Occipital lobe (tissue), 3 donors: ENCODE data around the gene UBLCP1. TPM values are rescaled to one million over a fixed set of nuclear protein-coding genes. Genes with fewer than 3 reads are reported as not detected.

ENCODE experiments used
- DNase-seq: peaks from one replicate; lab custom pipeline; 2025; lab: John Stamatoyannopoulos, UW
- small RNA-seq: library from RNA; depleted of rRNA; stranded (forward); fragments of <200 nt; gene quantifications from one replicate; pipeline ENCODE3, GENCODE V24; 2014
- total RNA-seq: library from RNA; depleted of rRNA; stranded (reverse); fragments of >200 nt; gene quantifications from one replicate; pipeline ENCODE4 v1.2.3, GENCODE V29; 2014

The UBLCP1 gene
- total RNA-seq, 1 donor from 2014 or later = 14.0 TPM

DNA sequence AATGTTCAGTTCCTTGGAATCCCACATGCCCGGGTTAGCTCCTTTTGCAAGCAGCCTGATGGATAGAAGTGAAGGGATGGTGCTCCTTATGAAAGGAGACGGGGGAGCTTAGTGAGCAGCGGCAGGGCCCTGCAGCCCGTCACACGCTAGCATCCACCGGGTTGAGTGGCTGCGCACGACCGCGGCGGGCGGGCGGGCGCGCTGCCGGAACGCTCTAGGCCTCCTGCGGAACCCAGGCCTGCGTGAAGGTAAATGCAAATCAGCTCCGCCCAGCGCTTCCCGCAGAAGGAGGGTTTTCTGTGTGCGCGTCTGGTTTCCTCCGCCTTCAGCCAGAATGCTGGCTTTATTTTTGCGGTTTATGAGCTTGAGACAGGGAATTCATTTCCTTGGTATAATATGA lies 47.4 kb downstream of the UBLCP1 start:
- no peak for DNase-seq

DNA sequence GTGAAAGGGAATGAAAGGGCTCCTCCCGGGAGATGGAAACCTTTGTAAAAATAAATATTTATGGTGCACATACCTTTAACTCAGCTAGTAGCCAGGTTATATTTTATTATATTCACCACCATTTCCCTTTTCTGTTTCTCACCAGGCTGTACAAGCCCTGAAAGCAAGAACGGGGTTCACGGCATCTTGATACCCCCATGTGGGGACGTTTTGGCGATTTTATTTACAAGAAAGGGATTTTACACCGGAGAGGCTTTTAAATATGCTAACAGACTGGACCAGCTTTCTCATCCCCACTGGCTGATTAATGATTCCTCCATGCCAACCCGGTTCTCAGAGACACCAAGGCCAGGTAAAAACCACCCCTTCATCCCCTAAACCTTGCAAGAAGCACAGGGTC lies 48.0 kb downstream of the UBLCP1 start:
- DNase-seq = no peak

DNA sequence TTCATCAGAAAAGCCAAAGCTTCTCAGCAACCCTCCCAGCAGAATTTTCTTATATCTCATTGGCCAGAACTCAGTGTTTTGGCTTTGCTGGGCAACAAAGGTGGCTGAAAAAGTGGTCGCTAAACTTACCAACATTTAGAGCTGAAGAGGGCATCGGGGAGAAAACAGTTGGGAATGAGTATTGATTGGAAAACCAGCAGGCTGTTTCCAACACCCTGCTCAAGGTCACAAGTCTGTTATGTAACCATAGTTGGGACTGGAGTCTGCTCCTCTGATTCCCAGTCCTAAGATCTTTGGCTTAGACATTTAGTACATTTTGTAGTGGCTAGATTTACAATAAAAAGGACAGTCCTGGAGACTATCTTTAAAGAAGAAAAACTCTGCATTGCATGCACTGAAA lies 50.1 kb downstream of the UBLCP1 start:
- DNase-seq = no peak

DNA sequence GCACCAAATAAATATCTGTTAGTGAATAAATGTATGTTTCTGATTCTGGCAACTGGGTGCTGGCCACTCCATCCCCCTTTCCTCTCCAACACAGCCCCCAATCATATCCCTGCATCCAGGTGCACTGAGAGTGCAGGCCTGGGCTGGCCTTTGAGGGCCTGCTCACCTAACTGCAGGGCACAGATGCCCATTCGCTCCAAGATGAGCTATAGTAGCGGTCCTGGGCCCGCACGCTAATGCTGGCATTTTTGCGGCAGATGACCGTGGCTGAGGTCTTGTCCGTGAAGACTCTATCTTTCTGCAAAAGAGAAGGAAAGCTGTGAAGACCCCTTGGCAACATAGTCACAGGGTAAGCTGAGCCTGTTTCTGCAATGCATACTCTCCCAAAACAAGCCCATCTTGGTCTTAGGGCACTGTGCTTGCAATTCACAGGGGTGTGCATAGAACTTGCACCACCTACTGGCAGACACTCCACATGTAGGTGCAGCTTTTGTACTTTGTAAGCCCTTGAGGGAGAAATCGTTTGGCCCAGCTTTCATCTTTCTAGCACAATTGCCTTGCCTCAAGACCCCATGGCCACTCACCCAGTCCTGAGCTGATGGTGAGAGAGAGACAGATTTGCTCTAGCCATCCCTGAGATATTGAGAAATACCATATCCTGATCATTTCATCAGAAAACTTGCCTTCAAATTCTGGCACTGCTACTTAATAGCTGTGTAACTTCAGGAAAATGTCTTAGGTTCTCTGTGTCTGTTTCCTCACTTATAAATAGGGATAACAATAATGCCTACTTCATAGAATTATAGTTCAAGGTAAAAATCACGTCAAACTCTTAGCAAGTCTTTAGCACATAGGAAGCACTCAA lies 53.7 kb downstream of the UBLCP1 start:
- DNase-seq = no peak

DNA sequence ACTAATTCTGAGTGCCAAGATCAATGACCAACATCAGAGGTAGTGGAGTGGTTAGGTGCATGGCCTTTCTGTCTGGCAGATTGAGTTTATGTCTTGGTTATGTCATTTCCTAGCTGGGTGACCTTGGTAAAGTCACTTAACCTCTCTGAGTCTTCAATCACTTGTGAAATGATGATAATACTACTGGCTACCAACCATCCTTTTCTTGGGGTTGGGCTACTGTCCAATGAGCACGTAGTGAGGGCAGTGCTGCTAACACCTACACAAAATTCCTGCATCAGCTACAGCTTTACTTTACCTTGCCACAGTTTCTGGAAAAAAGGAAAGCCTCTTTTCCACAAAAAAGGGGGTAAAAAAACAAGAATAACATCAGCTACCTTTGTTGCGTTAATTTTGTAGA lies 54.8 kb downstream of the UBLCP1 start:
- DNase-seq = no peak

DNA sequence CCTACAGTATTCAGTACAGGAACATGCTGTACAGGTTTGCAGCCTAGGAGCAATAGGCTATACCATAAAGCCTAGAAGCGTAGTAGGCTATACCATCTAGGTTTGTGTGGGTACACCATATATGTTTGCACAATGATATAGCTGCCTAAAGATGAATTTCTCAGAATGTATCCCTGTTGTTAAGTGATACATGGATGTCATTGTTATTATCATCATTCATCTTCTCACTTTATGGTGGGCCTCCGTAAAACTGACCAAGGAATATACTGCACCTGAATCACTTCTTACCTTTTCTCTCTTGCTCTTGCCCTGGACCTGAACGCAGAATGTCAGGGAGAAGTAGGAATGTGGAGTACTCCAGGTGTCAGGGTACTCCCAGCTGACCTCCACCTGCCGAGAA lies 55.4 kb downstream of the UBLCP1 start:
- DNase-seq = no peak

DNA sequence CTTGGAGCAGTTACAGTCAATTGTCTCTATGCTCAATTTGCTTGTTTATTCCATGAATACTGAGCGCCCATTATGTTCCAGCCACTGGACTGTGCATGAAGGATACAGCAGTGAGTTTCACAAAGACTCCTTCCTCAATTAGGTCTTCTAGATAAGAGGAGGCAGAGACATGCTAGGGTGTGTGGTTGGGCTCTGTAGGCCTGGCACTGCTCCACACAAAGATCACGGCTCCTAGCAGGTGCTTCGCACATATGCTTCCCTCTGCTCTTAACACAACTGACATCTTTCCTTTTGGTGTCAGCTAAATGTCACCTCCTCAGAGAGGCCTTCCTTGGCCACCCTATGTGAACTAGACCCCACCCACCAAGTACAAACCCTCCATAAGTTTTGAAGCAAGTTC lies 56.3 kb downstream of the UBLCP1 start:
- no peak for DNase-seq

DNA sequence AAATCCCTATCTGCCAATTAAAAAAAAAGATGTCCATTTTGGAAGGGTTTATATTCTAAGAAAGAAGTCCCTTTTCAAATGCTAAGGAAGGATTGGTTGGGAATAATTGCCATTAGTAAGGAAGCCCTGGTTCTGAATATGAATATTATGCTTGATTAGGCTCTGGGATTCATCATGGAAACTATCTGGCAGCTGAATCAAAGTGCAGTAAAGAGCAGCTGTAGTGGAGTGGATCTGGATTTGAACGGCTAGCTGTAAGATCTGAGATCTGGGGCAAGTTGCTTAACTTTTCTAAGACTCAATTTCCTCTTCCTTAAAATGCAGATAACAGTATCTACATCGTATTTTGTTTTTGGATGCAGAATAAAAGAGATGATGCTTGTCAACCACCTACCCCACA lies 56.7 kb downstream of the UBLCP1 start:
- no peak for DNase-seq

DNA sequence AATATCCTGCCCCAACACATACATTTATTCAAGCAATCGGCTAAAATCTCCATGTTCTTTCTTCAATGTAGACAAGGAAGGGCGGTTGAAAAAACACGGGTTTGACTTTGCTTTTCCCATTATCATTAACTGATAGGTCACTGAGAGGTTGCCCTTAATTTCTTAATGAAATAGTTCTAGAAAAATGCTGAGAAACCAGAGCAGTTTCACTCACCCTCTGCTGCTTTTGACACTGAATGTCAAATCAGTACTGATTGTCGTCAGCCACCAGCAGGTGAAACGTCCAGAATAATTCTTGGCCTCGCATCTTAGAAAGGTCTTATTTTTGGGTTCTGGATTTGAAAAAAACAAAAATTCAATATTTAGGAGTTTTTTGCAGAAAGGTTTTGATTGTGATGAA lies 59.1 kb downstream of the UBLCP1 start:
- no peak for DNase-seq

DNA sequence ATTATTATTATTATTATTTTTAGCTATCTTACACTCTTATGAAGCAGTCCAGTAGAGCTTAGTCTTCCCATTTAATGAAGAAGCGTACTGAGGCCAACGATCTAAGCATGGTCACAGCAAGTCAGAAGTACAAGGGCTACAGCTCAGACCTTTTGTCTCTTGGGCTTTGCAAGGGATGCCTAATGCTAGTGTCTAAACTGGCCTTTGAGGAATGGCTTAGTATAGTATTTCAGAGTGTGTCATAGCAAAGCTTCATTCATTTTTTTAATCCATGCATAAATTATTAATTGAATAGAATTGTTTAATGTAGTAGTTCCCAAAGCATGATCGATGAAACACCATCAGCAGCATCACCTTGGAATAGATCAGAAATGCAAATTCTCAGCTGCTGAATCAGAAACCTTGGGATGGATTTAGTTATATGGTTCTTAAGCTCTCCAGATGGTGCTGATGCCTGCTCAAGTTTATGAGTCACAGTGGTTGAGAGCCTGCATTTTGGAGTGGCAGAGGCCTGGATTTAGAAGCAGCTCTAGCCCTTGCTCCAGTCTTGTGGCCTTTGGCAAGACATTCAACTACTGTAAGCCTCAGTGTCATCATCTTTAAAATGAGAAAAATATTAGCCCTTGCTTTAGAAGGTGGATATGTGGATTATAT lies 61.1 kb downstream of the UBLCP1 start:
- DNase-seq = no peak

DNA sequence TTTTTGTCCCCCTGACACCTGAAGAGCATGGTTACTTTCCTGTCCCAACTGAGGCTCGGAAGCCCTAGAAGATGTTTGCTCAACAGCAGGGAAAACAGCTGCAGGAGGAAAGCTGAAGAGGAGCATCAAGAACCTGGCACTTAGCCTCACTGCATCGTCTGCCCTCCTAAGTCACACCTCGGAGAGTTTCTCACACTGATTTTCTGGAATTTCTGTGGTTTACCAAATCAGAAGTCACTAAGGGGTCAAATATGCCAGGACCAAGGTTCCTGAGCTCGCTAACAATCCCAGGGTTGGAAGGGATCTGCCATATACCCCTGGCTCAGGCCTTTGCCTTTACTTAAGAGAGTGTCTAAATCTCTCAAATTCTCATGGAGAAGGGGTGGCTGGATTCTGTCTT lies 61.9 kb downstream of the UBLCP1 start:
- DNase-seq = no peak

DNA sequence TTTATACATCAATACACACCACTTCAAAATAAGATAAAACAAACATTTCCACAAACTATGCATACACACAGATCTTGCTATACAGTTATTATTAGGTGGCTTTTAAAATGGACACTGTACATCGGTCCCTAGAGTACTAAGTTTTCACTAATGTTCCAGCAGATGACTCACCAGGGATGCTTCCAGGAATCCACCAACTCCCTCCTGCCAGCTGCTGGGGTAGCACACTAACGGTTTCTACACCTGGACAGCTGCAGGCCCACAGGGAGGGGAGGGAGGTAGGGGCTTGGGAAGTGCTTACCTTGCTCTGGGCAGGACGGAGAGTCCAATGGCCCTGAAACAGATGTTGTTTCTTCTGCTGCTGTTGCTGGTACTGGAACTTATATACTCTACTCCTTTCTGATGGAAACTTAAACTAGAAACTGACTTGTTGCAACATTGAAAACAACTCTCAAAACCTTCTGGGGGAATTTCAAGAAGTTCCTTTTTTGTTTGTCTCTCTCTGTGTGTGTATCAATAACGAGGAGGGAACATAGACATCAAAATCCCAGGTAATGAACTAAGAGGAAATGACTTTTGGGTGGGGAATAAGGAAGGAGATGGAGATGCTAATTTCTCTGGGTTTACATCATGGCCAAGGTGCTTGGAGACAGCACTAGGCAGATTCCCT lies 67.2 kb downstream of the UBLCP1 start, which contains the start of gene IL12B:
IL12B (minus strand) TSS at position 357 of the 670 bp plus-strand sequence. CDS start 3,705 bp downstream, outside the sequence.
- DNase-seq = no peak

DNA sequence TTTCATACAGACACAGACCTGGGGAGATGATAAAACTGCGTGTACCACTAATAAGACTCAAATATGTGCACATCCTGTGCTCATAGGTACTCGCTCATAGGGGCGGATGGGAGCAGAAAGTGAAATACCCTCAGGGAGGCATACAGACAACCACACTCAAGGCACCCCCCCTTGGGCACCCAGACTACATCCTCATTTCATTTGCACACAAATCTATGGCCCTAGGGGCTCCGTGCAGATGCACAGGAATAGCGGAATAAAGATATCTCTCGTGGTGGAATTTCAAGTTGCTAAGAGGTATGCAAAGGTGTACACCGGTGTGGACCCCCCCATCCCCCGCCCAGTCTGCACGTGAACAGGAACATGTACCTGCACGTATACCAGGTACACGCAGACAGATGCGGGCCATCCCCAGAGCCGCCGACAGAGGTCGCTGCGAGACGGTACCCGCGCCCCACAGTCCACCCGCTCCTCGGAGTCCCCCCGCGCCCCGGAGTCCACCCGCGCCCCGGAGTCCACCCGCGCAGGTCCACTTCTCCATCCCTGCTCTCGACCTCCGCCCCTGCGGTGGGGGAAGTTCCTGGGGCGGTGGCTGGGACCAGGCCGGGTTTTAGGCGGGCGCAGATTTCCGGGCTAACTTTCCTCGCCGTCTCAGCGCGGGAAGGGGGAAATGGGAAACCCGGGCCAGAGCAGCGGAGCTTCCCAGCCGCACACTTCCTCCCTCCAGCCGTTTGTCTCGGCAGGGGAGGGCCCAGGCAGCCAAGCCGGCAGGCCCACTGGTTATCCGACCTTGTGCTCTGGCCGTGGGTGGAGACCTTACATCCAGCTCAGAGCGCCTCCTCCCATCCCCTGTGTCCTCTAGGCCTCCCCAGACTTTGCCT lies 68.2 kb downstream of the UBLCP1 start:
- DNase-seq = no peak

DNA sequence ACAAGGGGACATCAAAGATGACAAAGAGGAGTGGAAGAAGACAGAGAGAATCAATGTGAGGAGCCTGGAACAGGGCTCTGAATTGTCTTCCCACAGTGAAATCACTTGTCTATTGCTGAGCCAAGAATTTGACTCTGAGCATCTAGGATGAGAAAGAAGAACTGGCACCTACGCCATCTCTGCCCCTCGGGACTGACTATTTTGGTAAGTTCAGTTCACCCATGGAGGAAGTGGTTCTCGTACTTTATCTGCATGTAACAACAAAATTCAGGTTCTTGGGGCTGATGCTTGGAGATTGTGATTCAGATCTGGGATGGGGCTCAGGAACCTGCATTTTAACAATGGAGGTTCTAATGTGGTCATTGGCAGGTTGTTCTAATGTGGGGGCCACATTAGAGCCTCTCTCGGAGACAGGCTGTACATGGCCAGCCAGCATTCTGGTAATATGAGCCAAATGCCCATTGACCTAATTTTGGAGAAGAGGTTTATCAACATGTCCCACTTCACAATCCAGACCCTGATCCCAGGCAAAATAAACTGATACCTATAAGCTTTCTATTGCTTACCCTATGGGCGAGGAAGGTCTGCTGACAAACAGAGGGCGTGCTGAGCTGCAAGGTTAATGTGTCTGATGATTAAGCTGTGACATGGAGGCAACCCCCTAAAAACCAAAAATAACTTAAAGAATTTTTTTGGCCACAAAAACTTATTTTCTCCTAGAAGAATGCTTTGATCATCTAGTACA lies 69.9 kb downstream of the UBLCP1 start:
- DNase-seq = no peak

DNA sequence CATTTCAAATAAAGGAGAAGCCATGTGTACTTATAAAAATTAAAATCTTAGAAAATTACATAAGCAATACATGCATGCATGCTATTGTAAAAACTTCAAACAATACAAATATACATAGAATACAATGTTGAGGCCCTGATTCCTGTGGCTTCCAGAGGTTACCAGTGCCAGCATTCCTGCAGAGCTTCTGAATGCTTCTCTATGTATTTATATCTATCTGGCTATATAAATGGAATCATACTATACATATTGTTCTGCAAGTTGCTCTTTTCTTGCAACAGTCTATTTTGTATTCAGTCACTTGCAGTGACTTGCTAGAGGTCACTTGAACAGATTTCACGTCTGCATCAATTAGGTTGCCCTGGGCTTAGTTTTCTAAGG lies 70.4 kb downstream of the UBLCP1 start:
- no peak for DNase-seq

Small RNAs within 50 kb of the gene (small RNA-seq; reads per million reads assigned to genes)
- gene RF00263 (not detected), gene RNU4ATAC2P (not detected)

Other genes with a start within 250 kb of the UBLCP1 start
- gene EBF1, start 163.4 kb upstream of the UBLCP1 start, total RNA-seq = 3.0 TPM
- gene RNF145, start 53.7 kb upstream of the UBLCP1 start, total RNA-seq = 128 TPM
- not detected for gene IL12B, start 67.2 kb downstream of the UBLCP1 start, total RNA-seq